GM12865 (cell line): ENCODE results near the gene YWHAG.
"Not testable (repeated sequence)": the region's sequence is repeated elsewhere in the genome, so short reads cannot be mapped to it uniquely, and the experiment has no call there.

Experiments used
- DNase-seq: peaks from one replicate; pipeline ENCODE4 v3.0.0; 2010; ENCODE audit warnings: low read depth
- H3K4me3 ChIP-seq: 2 replicates; pipeline ENCODE4 v1.5.1; 2011; ENCODE audit warnings: mild to moderate bottlenecking, low read depth, low read length, control low read depth
- CTCF ChIP-seq: IDR thresholded peaks from 2 replicates; pipeline ENCODE4 v1.5.1; 2011; ENCODE audit warnings: low read length, control low read depth, low read depth, inconsistent platforms; ENCODE audit not compliant: insufficient read depth; ENCODE audit errors: missing control alignments

YWHAG gene

GRCh38 chr7:76300166-76300731 lies 58.5 kb downstream of the YWHAG start:
- DNase-seq, result no peak
- TF ChIP-seq CTCF, result no peak
- no peak overlapping the region for H3K4me3 ChIP-seq

- no peak for TF ChIP-seq CTCF
- H3K4me3 ChIP-seq, result no peak overlapping the region
- DNase-seq, result no peak
Observed at GRCh38 chr7:76296743-76297740, 61.7 kb downstream of the YWHAG start.

GRCh38 chr7:76294344-76295024 lies 64.3 kb downstream of the YWHAG start:
- DNase-seq, result peak; percentile 37
- TF ChIP-seq CTCF, result no peak
- H3K4me3 ChIP-seq, result no peak overlapping the region

GRCh38 chr7:76293407-76293901 lies 65.3 kb downstream of the YWHAG start:
- no peak for TF ChIP-seq CTCF
- H3K4me3 ChIP-seq, result no peak overlapping the region
- DNase-seq, result no peak

DNA sequence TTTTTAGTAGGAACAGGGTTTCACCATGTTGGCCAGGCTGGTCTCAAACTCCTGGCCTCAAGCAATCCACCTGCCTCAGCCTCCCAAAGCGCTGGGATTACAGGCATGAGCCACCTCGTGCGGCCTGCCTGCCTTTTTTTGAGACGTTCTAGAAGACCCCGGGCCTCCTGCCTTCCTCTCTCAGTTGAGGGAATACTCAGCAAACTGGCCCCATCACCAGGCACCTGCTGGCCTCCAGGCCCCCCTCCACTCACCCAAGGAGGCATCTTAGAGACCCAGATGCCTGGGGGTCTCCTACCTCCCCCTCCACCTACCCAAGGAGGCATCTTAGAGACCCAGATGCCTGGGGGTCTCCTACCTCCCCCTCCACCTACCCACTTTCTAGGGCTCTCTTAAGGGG lies 65.9 kb downstream of the YWHAG start:
- DNase-seq, H3K4me3 ChIP-seq: not testable (repeated sequence)

GRCh38 chr7:76292213-76292573 lies 66.6 kb downstream of the YWHAG start:
- H3K4me3 ChIP-seq, result no peak overlapping the region; the same call in 1 of the 2 replicates
- DNase-seq, result no peak
- TF ChIP-seq CTCF, result no peak
